GM19328 (cell line): ENCODE data around the gene C10orf53.
"Not testable (repeated sequence)": the region's sequence is repeated elsewhere in the genome, so short reads cannot be mapped to it uniquely, and the experiment has no call there.

ENCODE experiments used
- ATAC-seq: cut with Tn5 transposase; IDR thresholded peaks from one replicate; pipeline ENCODE4 v1.9.1; 2021; ENCODE audit warnings: mild to moderate bottlenecking, moderate library complexity; ENCODE audit not compliant: unreplicated experiment

The C10orf53 gene

DNA sequence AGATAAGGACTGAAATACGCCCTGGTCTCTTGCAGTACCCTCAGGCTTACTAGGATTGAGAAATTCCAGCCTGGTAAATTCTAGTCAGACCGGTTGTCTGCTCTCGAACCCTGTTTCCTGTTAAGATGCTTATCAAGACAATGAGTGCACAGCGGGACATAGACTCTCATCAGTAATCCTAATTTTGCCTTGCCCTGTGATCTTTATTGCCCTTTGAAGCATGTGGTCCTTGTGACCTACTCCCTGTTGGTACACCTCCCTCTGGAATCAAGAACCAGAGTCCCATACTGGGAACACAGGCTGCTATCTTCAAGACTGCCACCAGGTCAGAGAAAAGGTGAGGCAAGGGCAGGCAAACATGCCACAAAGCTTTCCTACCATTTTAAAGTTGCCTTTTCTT is 7.2 kb downstream of the C10orf53 start:
- ATAC-seq = no peak

DNA sequence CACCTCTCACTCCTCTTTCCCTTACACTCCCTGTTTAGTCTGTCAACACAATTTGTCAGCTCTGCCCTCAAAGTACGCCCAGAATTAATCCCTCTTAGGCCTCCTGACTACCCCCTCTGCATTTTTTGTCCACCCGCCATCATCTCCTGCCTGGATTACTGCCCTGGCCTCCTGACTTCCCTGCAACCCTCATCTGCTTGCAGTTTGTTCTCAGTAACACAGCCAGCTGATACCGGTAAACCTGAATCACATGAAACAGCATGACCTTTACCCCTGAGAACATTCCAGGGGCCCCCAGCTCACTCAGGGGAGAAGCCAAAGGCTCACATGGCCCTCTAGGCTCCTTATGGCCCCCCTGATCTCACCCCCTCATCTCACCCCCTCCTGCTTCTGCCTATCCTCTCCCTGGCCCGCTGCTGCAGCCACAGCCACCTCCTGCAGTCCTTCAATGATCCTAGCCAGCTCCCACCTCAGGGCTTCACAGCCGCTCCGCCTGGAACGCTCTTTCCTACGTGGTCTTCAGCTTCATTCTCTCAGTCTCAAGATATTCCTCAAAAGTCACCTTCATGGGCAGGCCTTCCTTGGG is 8.9 kb downstream of the C10orf53 start:
- ATAC-seq = no peak

DNA sequence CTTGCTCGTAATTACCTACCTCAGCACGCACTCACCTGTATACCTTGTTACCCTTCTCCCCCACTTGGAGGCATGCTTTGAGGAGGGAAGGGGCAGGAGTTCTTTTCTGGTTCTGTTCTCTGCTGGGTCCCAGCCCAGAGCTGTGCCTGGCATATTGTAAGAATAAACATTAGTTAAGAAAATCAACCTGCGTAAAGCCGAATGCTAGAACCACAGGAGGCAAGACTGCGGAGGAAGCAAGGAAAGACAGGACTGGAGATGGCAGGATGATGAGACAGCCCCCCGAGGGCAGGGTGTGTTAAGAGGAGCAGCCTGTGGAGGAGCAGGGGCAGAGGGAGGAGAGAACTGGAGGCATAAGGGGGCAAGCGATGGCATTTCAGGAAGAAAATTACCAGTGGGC is 9.5 kb downstream of the C10orf53 start:
- no peak for ATAC-seq

GRCh38 chr10:49689882-49690510 is 10.5 kb downstream of the C10orf53 start:
- no peak for ATAC-seq

DNA sequence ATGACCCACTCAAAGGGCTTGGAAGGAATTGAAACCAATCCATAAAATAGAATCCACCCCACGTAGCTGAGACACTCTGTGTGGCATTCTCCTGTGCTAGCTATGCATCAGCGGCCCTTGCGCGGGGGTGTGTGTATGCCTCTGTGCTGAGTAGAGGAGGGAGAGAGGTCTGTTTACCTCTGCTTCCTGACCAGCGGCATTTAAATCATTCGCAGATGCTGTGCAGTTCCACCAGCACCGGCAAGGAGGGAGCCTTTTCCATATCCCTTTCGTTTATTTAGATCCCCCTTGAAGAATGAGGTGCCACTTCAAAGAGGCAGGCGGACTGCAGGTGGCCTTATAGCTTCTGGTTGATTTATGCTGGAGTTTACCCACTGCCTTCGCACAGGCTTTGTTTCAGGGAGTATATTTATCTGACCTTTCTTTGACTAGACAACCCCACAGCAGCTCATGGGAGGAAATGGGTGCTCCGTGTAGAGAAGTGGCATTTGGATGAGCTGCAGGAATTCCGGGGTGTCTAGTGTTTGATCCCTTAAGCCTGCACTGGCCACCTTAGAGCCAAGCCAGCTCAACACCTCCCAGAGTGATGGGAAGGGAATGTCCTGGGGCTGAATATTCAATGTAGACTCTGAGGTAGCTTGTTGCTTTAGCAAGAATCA is 11.4 kb downstream of the C10orf53 start:
- ATAC-seq = no peak

DNA sequence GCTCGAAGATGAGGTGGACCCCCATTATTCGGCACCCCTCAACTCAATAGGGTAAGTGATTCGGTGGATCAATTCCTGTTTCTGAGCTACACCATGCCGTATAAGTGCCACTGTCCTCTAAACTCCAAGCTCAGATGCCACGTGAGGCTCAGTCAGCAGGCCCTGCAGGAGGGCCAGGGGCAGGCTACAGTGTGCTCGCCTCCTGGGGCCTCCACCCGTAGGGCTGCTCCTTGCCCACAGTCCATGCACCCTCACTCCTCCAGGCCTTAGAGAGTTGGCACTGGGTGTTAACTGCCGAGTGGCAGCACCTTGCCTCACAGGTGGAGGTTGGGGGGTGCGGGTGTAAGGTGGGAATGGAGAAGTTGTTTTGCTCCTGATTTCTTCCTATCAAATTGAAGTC is 12.1 kb downstream of the C10orf53 start:
- no peak for ATAC-seq

- no peak for ATAC-seq
Observed at GRCh38 chr10:49694466-49694865, 15.0 kb downstream of the C10orf53 start.

DNA sequence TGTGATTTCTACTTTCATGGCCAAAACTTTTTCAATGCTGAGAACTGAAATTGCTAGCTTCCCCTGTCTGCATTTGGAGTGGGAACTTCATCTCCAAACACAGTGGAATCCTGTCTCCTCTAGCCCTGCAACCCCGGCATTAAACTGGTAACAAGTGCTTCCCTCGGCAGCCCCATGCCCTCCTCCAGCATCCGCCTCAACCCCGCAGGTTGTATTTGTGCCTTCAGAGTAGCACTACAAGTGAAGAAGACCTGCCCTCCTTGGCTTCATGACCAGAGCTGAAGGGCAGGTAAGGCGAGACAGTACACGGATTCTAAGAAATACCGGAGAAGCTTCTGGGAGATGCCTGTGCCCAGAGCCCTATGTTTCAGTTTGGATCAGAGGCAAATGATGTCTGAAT is 16.9 kb downstream of the C10orf53 start:
- no peak for ATAC-seq

DNA sequence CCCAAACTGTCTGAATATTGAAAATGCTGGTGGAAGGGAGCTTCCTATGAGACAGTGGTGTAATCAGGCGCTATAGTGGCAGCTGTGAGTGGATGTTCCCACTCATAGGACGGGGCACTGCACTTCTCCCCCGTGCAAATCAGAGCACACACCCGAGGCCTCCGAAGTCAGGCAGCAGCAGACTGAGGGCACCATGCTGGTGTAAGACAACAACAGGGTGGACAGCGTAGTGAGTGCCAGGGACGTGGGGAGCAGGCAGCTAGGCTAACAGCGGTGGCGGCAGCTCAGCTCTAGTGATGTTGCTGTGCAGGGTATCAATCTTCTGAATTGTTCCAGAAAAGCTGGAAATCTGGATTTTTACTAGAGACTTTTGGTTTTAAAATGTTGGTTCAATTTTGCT is 19.2 kb downstream of the C10orf53 start:
- ATAC-seq = no peak

DNA sequence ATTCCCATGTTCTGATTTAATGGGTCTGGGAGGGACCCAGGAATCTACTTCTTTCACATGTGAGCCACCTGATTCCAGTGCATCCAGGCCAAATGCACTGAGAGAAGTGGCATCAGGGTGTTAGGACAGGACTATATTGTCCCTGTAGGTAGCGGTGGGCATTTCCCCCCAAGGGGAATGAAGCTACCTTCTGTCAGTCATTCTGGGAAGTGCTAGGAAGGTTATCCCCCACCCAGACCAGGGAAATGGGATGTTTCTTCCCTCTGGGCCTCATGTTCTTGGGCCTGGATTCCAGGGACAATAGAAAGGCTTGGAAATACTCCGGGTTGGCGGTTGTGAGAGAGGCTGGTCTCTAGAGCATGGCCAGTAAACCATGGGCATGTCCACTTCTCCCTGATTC is 20.8 kb downstream of the C10orf53 start:
- no peak for ATAC-seq

GRCh38 chr10:49700997-49701396 is 21.5 kb downstream of the C10orf53 start:
- no peak for ATAC-seq

- ATAC-seq = no peak
Observed at GRCh38 chr10:49707585-49707984, 28.1 kb downstream of the C10orf53 start.

DNA sequence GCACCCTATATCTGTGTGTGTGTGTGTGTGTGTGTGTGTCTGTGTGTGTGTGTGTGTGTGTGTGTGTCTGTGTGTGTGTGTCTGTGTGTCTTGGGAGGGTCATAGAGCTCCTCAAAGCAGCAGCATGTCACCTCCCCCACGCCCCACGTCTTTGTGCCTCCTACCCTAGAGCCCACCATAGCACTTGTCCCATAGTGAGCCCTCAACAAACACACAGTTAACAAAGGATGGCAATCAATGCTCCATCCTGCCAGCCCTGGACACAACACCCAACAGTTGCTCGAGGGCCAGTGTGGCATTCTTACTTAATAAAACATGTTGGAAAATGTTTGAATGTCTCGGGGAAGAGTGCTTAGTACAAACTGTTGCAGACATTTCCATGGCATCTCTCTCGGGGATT is 30.5 kb downstream of the C10orf53 start:
- no peak for ATAC-seq

DNA sequence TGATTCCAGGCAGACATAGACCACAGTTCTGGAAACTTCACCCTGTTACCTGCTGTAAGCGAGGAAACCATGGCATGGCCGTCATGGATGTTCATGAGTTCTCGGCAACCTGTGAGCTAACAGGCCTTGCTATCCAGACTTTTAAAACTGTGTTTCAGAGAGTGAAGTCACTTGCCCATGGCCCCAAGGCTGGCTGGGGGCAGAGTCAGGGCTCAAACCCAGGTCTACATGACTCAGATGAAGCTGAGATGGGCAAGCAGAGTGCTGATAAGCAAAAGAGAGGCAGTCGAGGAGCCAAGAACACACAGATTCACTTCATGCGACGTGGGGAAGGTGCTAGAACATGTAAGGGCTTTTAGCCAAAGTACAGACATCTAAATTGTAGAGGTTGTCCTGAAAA is 31.5 kb downstream of the C10orf53 start:
- no peak for ATAC-seq

- ATAC-seq = no peak
Observed at GRCh38 chr10:49711481-49711880, 32.0 kb downstream of the C10orf53 start.

GRCh38 chr10:49713266-49713665 is 33.8 kb downstream of the C10orf53 start:
- ATAC-seq = no peak

- ATAC-seq = not testable (repeated sequence)
Observed at GRCh38 chr10:49715157-49715556, 35.7 kb downstream of the C10orf53 start.

GRCh38 chr10:49726593-49726992 is 47.1 kb downstream of the C10orf53 start:
- no peak for ATAC-seq

DNA sequence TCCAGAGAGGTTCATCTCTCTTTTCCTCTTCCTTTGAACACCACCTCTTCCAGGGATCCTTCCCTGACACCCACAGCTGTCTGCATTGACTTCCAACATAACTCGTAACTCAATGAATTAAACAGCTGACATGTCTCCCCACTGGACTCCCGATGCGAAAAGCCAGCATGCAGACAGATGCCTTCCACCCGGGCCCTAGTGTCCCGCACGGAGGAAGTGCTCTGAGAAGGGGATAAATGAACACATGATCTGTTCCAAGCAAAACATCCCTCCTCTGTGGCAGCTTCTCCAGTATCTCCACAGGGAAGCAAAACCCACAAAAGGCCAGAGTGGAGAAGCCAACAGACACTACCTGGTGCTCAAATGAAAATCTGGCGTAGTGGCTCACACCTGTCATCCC is 54.4 kb downstream of the C10orf53 start:
- ATAC-seq = no peak

DNA sequence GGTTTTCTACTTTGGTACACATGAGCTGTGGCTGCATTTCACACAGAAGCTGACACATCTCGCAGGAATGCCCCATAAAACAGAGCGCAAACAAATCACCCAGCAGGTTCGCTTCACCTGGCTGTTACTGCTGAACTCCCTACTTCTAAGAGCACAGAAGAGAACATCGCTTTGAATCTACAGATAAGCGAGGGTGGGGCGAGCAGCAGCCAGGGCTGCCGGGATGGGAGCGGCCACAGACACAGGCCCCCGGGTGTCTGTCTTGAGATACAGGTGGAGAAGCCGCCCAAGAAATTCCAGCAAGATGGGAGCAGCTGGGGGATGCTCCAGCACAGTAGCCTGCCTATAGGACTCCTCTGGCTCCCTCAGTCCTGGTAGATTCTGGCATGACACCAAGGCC is 55.2 kb downstream of the C10orf53 start:
- ATAC-seq = no peak

DNA sequence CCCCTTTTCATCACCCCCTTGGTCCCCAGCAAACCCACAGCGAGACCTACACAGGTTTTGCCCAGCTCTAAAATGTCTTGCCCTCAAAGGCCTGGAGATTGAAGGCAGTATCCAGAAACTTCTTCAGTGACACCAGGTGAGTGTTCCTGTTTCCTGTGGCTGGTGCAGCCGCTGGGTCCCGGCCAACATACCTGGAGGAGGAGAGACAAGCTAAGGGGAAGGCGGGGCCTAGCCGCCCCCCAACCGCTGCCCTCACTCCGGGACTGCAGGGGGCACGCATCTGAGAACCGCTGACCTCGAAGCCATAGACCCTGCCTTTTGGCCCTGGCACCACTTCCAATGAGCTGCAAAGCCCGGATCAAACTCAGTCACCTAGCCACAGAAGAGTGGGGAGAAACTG is 55.7 kb downstream of the C10orf53 start:
- ATAC-seq = no peak

DNA sequence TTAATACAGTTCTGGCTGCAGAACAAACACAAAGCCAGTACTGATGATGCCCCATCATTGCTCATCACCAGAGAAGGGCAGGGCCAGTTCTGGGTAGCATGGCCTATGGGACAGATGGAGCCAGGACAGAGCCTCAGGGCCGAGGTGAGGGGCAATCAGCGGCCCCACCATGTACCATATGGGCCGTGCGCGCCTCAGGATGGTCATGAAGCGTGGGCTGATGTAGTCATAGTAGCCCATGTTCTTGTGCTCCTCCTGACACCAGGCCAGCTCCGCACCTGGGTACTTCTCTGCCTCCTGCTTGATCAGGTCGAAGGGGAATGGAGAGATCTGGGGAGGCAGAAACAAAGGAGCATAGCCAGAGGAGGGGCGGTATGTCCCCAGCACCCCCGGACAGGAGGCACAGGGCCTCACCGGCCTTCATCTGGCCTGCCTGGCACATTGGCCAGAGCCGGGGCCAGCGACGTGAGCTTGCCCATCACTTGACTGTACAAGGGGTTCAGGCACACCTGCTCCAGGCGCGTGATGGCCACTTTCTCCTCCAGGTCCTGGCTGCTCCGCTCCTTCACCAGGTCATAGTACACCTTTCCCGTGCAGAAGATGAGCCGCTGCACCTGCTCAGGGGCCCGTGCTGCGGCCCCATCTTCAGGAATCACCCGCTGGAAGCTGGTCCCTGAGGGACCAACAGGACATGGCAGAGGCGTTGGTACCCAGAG is 56.6 kb downstream of the C10orf53 start:
- ATAC-seq = no peak
